HG03469 (cell line): Measurements from ENCODE around the gene TSPAN14.
"Not testable (repeated sequence)": the region's sequence is repeated elsewhere in the genome, so short reads cannot be mapped to it uniquely, and the experiment has no call there.

ENCODE experiments used
- ATAC-seq: cut with Tn5 transposase; IDR thresholded peaks from one replicate; pipeline ENCODE4 v1.9.1; 2021; ENCODE audit warnings: mild to moderate bottlenecking, moderate library complexity, moderate number of reproducible peaks; ENCODE audit not compliant: unreplicated experiment

The TSPAN14 gene

GRCh38 chr10:80539421-80540031 lies 85.4 kb downstream of the TSPAN14 start:
- ATAC-seq = no peak

- ATAC-seq = no peak
These were observed 86.0 kb downstream of the TSPAN14 start for GRCh38 chr10:80540136-80540535.

GRCh38 chr10:80540618-80540980 lies 86.5 kb downstream of the TSPAN14 start:
- ATAC-seq = no peak

- peak; percentile 56 for ATAC-seq
These were observed 87.1 kb downstream of the TSPAN14 start for GRCh38 chr10:80540981-80541750.

- no peak for ATAC-seq
These were observed 87.9 kb downstream of the TSPAN14 start for GRCh38 chr10:80542053-80542452.

GRCh38 chr10:80542652-80543318 lies 88.7 kb downstream of the TSPAN14 start:
- no peak for ATAC-seq

- ATAC-seq = not testable (repeated sequence)
These were observed 89.2 kb downstream of the TSPAN14 start for GRCh38 chr10:80543319-80543672.

- ATAC-seq = no peak
These were observed 90.3 kb downstream of the TSPAN14 start for GRCh38 chr10:80544316-80544953.

GRCh38 chr10:80545258-80545881 lies 91.3 kb downstream of the TSPAN14 start:
- no peak for ATAC-seq

- ATAC-seq = no peak
These were observed 98.1 kb downstream of the TSPAN14 start for GRCh38 chr10:80552151-80552646.

- ATAC-seq = no peak
These were observed 99.3 kb downstream of the TSPAN14 start for GRCh38 chr10:80553436-80553835.

GRCh38 chr10:80554050-80554449 lies 99.9 kb downstream of the TSPAN14 start:
- no peak for ATAC-seq

- no peak for ATAC-seq
These were observed 101.3 kb downstream of the TSPAN14 start for GRCh38 chr10:80555415-80555814.

GRCh38 chr10:80561950-80562349 lies 107.8 kb downstream of the TSPAN14 start:
- no peak for ATAC-seq

GRCh38 chr10:80567292-80567691 lies 113.2 kb downstream of the TSPAN14 start:
- no peak for ATAC-seq

GRCh38 chr10:80569131-80569895 lies 115.2 kb downstream of the TSPAN14 start:
- no peak for ATAC-seq

GRCh38 chr10:80571352-80571751 lies 117.2 kb downstream of the TSPAN14 start:
- ATAC-seq = no peak

- no peak for ATAC-seq
These were observed 125.2 kb downstream of the TSPAN14 start for GRCh38 chr10:80579181-80579763.

GRCh38 chr10:80579849-80580637 lies 125.9 kb downstream of the TSPAN14 start:
- no peak for ATAC-seq
